GM21526 (cell line): Measurements from ENCODE around the gene ADGRG7.
A peak's percentile ranks its signal among the peaks of the same experiment; 100 is the strongest.
"Not testable (repeated sequence)": the region's sequence is repeated elsewhere in the genome, so short reads cannot be mapped to it uniquely, and the experiment has no call there.

Source experiments
- ATAC-seq: cut with Tn5 transposase; IDR thresholded peaks from one replicate; pipeline ENCODE4 v1.9.1; 2021; ENCODE audit warnings: moderate library complexity; ENCODE audit not compliant: unreplicated experiment, low FRiP score

Gene ADGRG7

DNA sequence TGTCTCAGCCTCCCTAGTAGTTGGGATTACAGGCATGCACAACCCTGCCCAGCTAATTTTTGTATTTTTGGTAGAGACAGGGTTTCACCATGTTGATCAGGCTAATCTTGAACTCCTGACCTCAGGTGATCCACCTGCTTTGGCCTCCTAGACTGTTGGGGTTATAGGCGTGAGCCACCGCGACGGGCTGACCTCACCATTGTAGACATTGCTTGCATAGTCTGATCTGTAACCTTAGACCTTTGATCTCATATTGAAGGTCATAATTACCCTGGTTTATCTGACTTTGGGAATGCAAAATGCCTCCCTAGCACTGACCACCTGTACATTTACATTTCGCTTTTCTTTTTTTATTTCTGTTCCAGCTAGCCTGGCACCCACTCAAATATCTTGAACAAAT lies 31.2 kb downstream of the ADGRG7 start:
- no peak for ATAC-seq

DNA sequence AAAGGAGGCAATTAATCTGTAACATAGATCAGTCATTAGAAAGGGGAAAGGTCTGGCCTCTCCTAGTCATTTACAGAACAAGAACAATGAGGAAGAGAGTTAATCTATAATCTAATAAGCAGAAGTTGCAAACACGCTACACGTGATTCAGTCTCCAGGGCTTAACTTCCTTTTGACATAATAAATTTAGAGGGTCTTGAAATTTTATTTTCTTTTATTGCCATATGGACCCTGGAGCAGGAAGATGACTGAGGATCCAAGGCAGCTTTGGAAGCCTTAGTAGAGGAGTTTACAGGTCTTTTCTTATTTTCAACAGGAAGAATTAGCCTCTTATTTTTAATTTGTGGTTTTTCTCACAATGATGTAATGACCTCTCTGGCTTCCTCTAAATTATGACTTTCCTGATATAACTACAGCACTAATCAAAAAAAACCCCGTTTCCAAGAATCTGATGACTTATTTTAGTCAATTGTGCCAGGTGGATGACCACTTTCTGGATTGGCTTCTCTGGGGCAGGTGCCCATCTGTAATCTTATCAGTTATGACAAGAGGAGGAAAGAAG lies 32.2 kb downstream of the ADGRG7 start:
- no peak for ATAC-seq

DNA sequence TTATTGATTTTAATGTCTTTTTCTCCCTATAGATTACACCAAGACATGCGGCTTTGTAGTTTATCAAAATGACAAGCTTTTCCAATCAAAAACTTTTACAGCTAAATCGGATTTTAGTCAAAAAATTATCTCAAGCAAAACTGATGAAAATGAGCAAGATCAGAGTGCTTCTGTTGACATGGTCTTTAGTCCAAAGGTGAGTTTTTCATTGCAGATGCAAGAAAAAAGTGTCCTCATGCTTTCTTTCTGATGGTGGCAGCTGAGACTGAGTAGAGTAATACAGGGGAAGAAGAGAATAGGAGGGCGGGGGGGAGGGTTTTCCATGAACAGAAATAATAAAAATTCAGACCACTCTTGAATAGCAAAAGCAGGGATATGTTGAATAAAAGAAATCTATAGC lies 36.5 kb downstream of the ADGRG7 start:
- no peak for ATAC-seq

DNA sequence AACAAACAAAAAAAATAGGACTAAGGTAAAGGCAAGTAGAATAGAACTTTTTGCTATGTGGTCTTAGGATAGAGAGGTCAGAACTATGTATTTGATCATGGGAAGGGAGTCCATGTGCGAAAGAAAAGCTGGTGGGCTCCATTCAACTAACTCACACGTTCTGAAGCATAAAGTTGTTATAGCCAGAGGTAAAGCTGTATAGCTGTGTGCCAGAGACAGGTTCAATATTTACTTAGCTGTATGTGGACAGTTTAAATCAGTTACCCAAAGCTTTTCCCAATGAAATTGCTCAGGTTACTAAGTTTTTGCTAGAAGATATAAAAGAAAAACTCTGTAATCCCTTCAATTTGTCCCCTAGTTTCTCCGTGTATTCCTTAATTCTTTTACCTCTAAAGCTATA lies 37.8 kb downstream of the ADGRG7 start:
- ATAC-seq, result no peak

DNA sequence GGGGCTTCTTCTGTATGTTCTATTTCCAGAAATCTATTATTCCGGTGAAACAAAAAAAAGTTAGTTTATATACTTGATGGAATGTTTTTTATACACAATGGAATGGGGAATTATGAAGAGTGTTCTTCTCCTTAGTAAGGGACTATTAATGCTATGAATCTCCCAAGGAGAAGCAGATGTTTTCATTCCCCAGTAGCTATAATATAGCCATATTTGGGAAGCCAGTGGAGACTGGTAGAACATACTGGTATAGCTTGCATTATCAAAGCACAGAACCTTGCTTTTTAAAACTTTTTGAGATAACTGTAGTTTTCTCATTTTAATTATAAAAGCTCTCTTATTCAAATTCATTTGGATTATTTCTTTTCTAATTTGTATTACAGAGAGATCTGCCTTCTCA lies 38.3 kb downstream of the ADGRG7 start:
- no peak for ATAC-seq

DNA sequence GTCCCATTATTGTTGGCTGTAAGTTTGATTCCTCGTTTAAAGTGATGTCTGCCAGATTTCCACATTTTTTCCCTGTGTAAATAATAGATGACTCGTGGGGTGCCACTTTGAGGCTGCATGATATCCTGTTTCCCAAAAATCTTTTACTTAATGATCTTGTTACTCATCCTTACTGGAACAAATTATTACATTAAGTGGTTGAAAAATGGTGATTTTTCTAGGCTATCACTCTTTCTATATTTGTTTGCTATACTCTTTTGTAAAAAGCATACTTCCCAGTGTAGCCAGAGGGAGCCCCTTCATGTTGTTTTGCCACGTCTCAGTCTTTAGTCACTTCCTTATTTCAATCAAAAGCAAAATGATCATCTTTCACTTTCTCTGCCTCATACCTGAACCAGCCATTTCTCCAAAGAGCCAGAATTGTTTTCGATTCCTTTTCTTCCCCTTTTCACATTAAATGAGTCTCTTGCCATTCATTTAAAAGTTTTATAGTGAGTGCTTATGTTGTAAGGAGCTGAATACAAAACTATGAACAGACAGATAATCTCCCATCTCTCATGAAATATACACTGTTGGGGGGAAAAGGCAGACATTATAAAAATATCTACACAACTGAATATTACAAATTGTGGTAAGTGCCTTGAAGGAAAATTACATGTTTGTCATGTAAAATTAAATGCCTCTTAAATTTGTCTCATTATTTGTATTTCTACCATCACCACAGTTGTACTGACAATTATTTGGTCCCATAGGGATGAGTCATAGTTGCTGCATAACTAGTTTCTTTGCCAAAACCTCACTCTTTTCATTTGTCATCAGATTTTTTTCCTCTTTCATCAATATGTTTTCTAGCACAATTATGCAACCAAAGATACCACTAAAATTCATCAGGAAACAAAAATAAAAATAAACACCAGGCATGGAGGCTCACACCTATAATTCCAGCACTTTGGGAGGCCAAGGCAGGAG lies 41.5 kb downstream of the ADGRG7 start:
- ATAC-seq, result peak; percentile 99

DNA sequence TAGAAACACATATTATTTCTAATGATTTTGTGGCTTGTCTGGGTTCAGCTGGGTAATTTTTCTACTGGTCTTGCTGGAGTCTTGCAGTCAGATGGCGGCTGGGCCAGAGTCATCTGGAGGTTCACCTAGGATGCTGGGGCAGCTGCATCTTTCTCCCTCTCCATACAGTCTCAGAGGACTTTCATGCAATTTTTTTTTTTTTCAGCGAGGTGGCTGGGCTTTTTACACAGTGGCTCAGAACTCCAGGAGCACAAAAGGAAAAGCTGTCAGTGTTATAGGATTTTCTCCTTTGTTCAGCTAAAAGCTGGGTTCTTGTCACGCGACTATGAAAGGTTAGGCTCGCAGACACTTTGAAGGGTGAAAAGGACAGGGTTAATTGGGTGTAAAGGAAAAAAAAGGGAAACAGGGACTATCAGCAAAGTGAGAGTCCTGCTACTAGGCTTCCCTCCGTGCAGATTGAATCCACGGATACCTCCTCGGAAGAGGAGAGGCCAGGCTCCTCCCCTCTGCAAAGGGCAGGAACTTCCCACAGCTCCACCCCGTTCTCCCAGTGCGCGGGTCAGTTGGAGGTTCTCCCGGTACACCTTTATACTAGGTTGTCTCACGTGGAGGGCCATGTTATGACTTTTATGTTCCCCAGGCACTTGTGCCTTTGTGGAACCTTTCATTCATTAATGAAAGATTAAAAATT lies 44.3 kb downstream of the ADGRG7 start:
- no peak for ATAC-seq

DNA sequence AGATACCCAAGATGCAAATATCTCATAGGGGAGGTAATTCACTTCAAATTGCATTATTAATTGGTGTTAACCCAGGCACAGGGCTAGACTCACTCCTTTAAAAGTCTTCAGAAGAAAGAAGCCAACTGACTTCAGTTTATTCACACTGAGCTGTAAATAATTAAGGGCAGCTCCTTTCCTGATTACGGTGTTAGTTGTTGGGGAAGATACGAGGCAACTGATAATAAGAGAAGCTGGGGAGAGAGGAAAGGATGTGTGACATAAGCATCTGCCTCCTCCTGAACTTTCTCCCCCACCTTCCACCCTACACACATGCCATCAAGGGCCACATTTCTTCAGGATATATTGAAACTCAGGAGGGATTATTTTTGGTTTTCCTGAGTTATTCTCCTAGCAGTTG lies 47.5 kb downstream of the ADGRG7 start:
- no peak for ATAC-seq

DNA sequence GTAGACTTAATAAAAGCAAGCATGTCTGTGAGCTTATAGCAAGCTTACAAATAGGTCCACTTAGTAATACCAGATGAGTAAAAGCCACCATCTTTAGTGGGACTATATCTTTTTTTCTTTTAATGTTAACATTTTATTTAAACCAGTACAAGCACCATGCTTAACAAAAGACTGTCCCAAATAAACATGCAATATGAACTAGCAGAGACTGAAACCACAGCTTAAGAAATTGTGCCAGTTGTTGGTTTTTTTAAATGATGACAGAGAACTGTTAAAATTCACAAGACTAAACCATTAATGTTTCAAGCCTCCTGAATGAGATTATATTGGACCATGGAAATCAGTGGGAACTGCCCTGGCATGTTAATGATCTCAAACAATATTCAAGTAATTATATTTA lies 51.9 kb downstream of the ADGRG7 start:
- not testable (repeated sequence) for ATAC-seq

DNA sequence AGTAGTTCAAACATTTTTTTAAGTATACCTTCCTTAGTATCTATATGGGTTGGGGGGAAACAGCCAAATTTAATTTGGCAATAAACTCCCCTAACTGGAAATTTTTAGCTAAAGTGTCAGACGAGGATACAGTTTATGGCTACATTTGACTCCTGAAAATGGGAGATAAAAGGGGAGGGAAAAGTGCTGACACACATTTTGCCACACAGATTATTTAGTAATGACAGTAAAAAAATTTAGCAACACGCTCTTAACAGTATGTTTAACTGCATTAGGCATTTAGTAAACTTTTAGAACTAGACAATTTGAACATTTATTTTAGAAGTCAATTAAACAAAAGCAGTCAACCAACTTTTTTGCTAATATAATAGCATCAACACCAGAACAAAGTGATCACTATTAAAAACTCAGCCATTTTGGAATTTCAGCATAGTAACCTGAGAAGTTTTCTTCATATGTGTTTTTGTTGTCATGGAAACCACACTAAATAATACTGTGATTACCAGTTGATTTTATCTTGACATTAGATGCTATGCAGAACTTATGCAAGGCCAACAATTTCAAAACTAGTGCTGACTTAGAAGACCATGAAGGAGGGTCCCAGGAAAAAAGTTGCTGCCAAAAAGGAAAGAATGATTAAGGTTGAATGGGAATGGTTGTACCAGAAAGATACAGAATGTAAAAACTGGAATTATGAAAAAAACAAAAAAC lies 52.9 kb downstream of the ADGRG7 start:
- ATAC-seq, result no peak

DNA sequence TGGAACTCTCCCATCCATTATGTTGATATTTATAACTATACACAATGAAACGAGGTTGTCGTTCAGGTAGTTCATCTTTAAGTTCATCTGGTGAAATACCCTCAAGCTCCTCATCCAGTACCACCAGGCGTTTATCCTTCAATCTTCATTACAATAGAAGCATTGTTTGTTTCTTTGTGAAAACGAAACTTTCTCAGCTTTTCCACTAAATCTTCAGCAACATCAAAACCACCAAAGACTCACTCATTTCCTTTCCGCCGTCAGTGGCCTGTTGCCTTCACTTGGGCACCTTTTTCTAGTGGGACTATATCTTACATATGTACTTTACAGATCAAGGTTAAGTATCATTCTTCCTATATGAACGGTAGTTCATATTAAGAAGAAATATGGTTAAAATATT lies 55.8 kb downstream of the ADGRG7 start:
- ATAC-seq, result no peak

DNA sequence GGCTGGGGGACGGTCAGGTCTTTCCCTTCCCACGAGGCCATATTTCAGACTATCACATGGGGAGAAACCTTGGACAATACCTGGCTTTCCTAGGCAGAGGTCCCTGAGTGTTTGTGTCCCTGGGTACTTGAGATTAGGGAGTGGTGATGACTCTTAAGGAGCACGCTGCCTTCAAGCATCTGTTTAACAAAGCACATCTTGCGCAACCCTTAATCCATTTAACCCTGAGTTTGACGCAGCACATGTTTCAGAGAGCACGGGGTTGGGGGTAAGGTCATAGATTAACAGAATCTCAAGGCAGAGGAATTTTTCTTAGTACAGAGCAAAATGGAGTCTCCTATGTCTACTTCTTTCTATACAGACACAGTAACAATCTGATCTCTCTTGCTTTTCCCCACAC lies 57.3 kb downstream of the ADGRG7 start:
- not testable (repeated sequence) for ATAC-seq

DNA sequence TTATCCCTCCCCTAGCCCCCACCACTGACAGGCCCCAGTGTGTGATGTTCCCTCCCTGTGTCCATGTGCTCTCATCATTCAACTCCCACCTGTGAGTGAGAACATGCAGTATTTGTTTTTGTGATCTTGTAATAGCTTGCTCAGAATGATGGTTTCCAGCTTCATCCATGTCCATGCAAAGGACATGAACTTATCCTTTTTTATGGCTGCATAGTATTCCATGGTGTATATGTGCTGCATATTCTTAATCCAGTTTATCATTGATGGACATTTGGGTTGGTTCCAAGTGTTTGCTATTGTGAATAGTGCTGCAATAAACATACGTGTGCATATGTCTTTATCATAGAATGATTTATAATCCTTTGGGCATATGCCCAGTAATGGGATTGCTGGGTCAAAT lies 57.9 kb downstream of the ADGRG7 start:
- ATAC-seq, result not testable (repeated sequence)

DNA sequence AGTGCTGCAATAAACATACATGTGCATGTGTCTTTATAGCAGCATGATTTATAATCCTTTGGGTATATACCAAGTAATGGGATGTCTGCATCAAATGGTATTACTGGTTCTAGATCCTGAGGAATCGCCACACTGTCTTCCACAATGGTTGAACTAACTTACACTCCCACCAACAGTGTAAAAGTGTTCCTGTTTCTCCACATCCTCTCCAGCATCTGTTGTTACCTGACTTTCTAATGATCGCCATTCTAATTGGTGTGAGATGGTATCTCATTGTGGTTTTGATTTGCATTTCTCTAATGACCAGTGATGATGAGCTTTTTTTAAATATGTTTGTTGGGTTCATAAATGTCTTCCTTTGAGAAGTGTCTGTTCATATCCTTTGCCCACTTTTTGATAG lies 61.6 kb downstream of the ADGRG7 start:
- ATAC-seq, result not testable (repeated sequence)

DNA sequence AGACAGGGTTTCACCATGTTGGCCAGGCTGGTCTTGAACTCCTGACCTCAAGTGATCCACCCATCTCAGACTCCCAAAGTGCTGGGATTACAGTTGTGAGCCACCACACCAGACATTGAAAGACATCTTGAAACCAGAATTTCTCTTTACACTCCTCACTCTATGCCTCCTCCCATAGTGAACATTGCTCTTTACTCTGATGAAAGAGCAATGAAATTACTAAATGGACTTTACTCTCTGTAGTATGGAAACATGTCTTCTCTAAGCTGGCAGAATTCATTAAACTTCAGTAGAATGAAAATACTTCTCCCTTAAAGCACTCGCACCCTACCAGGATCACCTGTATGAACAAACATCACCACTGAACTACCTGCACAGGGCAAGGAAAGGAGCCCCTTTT lies 72.1 kb downstream of the ADGRG7 start:
- ATAC-seq, result no peak

DNA sequence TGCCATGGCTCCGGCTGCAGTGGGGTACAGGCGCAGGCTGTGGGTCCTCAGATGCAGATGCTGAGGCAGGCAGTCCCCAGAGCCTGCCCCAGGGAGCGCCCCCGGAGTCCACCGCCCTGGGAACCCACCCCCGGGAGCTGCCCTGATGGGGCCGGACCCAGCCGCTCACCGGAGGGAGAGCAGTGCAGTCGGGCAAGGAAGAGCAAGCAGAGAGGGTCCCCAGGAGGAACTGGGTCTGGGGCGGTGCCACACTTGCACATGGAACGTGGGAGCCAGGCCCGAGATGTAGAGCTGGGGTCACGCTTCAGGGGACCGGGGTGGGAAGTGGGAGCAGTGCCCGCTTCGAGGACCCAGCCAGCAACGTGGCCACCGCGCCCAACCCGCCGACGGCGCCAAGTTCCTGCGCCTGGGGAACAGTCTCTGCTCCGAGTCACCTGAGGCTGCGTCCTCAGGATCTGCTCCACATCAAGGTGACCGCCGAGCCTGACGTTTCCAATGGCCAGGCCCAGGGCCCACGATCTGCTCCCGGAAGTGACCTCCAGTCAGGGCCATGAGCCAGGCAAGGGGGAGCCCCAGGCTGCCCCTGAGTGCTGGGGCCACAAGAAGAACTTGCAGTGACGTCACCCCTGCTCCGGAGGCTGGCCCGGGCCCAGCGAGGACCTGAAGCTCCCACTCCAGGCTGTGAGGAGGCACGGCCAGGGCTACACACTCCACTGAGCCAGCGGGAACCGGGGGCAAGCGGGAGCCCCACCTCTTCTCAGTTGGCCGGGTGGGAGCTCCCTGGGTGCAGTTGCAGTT lies 72.9 kb downstream of the ADGRG7 start:
- ATAC-seq, result no peak

DNA sequence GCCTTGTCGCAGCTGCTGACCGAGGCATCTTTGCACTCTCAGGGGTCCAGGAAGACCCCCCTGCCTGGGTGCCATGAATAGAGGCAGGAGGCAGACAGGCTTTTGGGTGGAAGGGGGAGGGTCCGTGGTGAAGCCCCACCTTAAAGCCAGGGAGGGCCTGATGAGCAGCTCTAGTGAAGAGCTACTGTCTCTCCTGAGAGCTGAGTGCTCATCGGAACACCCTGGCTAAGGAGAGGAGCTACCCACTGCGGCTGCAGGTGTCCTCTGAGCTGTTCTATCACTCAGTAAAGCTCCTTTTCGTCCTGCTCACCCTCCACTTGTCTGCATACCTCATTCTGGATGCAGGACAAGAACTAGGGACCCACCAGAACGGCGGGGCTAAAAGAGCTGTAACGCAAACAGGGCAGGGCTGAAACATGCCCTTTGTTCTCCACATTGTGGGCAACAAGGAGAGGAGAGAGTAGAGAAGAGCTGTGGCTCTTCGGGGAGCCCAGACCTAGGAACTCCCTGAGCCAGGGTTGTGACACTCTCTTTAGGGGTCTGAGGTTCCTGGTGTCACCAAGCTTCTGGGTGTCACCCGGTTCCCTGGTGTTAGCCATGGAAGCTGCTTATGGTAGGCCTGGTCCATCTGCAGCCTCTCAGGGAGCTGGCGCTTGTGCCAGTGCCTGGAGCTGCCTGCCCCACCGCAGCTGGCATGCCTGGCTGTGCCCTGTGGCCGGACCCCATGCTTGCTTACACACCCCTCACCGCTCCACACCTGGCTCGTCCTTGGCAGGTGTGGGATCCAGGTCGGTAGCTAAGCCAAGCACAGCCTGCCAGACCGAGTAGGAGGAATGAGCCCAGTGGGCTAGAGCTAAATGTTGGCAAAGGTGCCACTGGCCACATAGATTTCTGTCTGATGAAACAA lies 73.7 kb downstream of the ADGRG7 start:
- ATAC-seq, result no peak

DNA sequence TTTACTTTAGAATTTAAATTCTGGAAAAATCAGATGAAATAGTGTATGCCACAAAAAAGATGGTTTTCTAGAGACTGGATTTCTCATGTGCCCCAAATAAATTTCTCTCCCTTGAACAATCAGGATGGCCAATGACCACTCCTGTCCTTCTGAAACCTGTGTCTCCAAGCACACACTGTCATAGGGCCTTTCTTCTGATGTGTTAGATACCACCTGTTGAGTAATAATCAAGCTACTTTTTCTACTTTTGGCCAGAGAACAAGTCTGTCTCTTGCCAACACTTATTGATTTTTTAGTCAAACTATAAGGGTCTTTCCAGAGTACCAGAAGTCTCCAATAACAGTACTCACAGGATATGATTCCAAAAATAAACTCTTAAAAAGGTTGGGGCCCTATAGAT lies 83.8 kb downstream of the ADGRG7 start:
- ATAC-seq, result no peak

DNA sequence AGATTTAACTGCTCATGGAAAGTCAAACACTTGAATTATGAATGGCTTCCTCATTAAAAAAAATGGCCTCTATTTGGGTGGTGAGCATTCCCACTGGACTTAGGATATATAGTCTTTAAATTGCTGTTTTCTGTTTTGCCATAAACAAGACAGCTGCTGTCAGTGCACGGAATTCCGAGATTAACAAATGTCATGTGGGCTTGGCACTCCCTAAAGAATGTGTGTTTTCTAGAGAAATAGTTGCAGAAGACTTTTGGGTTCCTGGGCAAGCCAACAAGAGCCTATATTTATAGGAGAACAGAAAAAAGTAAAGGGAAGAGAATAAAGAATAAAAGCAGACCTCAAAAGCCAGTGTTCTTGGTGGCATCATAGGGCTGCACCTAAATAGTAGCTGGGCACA lies 86.3 kb downstream of the ADGRG7 start:
- no peak for ATAC-seq
